Colonic mucosa (tissue), 4 donors: Measurements from ENCODE around the gene TNKS2. TPM values are rescaled to one million over a fixed set of nuclear protein-coding genes. Genes with fewer than 3 reads are reported as not detected.

Source experiments
- DNase-seq: peaks from one replicate; pipeline ENCODE4 v3.0.0-alpha.2; 2020
- H3K27ac ChIP-seq: fragments of 200-600 bp; one replicate; pipeline ENCODE4 v1.8.0; 2021
- H3K27me3 ChIP-seq: fragments of 200-600 bp; one replicate; pipeline ENCODE4 v1.8.0; 2021
- H3K36me3 ChIP-seq: fragments of 200-600 bp; one replicate; pipeline ENCODE4 v1.8.0; 2021
- H3K4me1 ChIP-seq: fragments of 200-600 bp; one replicate; pipeline ENCODE4 v1.8.0; 2021; ENCODE audit warnings: mild to moderate bottlenecking
- H3K4me3 ChIP-seq: fragments of 200-600 bp; one replicate; pipeline ENCODE4 v1.8.0; 2021
- H3K9ac ChIP-seq, 2 donors: one replicate each; pipeline ENCODE4 v1.7.0; 2013; ENCODE audit warnings: control low read depth in 2 of 2, low read depth in 2 of 2, low read length in 2 of 2
- H3K9me3 ChIP-seq: fragments of 200-600 bp; one replicate; pipeline ENCODE4 v1.8.0; 2021
- intact Hi-C: fragments of 100-400 bp; cut with DNase I; formaldehyde crosslinking; loops from one replicate; pipeline ENCODE4 v1.14.1; 2022
- total RNA-seq, 2 donors: library from RNA; stranded (reverse); fragmentation: NEBNext Ultra II Directional in 1 of 2; extraction: Animal tissue kit (Norgen Biotek cat#: 25700) in 1 of 2; gene quantifications; one replicate each; pipeline ENCODE4 v1.2.1, GENCODE V29; 2021
- TF ChIP-seq, protein P1 (sequence below): fragments of 200-600 bp; IDR thresholded peaks from one replicate; pipeline ENCODE4 v1.8.0; 2022; ENCODE audit warnings: antibody characterized with exemption, mild to moderate bottlenecking
- donor health status: healthy.
- donor health status: DM: no; HTN: no; CAD: no.
- donor health status: DM: no; HTN: no; CAD: no.

Gene TNKS2
- total RNA-seq, 2 donors from 2014 or later: 19.3 to 34.1 TPM

DNA sequence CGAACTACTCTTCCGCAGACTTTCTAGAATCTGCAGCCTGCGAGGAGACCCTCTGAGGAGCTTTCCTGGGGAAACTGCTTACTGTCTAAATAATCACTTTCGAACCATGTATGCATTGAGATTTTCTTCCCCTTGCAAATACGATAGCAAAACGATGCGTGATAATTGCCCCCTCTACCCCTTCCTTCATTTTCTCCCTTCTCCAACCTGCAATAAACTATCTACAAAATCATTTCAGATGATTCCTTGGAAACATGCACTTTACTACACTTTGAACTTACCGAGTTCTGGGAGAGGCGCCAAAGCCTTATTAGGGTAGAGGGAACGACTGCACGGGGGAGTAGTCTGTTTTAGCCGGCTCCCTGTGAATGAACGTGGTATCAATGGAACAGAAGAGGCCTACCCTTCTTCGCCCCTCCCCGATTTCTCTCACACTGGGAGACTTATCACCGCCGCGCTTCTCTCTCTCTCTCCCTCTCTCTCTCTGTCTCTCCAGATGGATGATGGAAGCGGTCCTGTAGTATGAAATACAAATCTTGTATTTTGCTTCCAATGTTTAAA is 111.0 kb downstream of the TNKS2 start, which contains the start of gene FGFBP3:
Gene FGFBP3, minus strand, starts transcription at position 370 of the 561 bp plus-strand sequence. CDS start 517 bp downstream, outside the sequence.
- Histone ChIP-seq H3K9ac (peak within 1 kb of the TSS; percentile 41 to 70), H3K4me1 (no peaks in the 10 kb centered on the region), H3K9me3 (no peaks in the 10 kb centered on the region), H3K4me3 (peak within 1 kb of the TSS; percentile 94), H3K36me3 (no peaks in the 10 kb centered on the region), H3K27me3 (no peaks in the 10 kb centered on the region), H3K27ac (peak within 1 kb of the TSS; percentile 61)
- TF ChIP-seq, protein P1, sequence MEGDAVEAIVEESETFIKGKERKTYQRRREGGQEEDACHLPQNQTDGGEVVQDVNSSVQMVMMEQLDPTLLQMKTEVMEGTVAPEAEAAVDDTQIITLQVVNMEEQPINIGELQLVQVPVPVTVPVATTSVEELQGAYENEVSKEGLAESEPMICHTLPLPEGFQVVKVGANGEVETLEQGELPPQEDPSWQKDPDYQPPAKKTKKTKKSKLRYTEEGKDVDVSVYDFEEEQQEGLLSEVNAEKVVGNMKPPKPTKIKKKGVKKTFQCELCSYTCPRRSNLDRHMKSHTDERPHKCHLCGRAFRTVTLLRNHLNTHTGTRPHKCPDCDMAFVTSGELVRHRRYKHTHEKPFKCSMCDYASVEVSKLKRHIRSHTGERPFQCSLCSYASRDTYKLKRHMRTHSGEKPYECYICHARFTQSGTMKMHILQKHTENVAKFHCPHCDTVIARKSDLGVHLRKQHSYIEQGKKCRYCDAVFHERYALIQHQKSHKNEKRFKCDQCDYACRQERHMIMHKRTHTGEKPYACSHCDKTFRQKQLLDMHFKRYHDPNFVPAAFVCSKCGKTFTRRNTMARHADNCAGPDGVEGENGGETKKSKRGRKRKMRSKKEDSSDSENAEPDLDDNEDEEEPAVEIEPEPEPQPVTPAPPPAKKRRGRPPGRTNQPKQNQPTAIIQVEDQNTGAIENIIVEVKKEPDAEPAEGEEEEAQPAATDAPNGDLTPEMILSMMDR: no peak
- DNase-seq: peak; percentile 66
- intact Hi-C loops: loop anchor here (10.0 kb wide), 1 partner anchor 274 kb away; the partner anchor contains the start of gene PPP1R3C

- intact Hi-C loops: loop anchor here (5.0 kb wide), 1 partner anchor 153 kb away; no protein-coding TSS in a partner anchor
Observed at GRCh38 chr10:91910467-91910866, 112.2 kb downstream of the TNKS2 start.

More at GRCh38 chr10:91910467-91910866, 112.2 kb downstream of the TNKS2 start:
- Histone ChIP-seq H3K36me3 (no peaks in the 10 kb centered on the region), H3K4me1 (no peaks in the 10 kb centered on the region), H3K27ac (no peak overlapping the region), H3K9me3 (no peaks in the 10 kb centered on the region), H3K9ac (no peak overlapping the region), H3K27me3 (no peaks in the 10 kb centered on the region), H3K4me3 (no peak overlapping the region)
- DNase-seq: no peak
- TF ChIP-seq, protein P1: no peak

Other genes with a start within 250 kb of the TNKS2 start
- 1 to 10 TPM; 1.9 to 6.5 TPM for gene PPP1R3C, start 165.4 kb upstream of the TNKS2 start, total RNA-seq
- 1 to 10 TPM; 1.1 to 2.8 TPM for gene FGFBP3, start 111.1 kb downstream of the TNKS2 start, total RNA-seq
- 10 to 100 TPM; 20.7 to 25.0 TPM for gene BTAF1, start 125.3 kb downstream of the TNKS2 start, total RNA-seq